IMR-90 (cell line): ENCODE data around the gene FER.

ENCODE experiments used
- BHLHE40 ChIP-seq: fragments of 150-350 bp; IDR thresholded peaks from 2 replicates; pipeline ENCODE4 v1.6.1; 2016; ENCODE audit warnings: mild to moderate bottlenecking, low read depth, low read length
- POLR2A ChIP-seq: IDR thresholded peaks from 2 replicates; pipeline ENCODE4 v1.6.1; 2012; ENCODE audit warnings: mild to moderate bottlenecking, low read depth, low read length
- RCOR1 ChIP-seq: IDR thresholded peaks from 2 replicates; pipeline ENCODE4 v1.6.1; 2012; ENCODE audit warnings: mild to moderate bottlenecking, low read length, improper control_type of control experiment; ENCODE audit not compliant: insufficient replicate concordance
- RFX5 ChIP-seq: IDR thresholded peaks from 2 replicates; pipeline ENCODE4 v1.8.0; 2012; ENCODE audit warnings: low read depth, mild to moderate bottlenecking, low read length, moderate library complexity
- SMC3 ChIP-seq: fragments of 150-350 bp; IDR thresholded peaks from 2 replicates; pipeline ENCODE4 v1.6.1; 2016; ENCODE audit warnings: low read depth, mild to moderate bottlenecking, antibody characterized with exemption, low read length, moderate library complexity
- TF ChIP-seq, protein P1 (sequence below): conservative IDR thresholded peaks from 2 replicates; pipeline ENCODE4 v1.5.1; 2012; ENCODE audit warnings: mild to moderate bottlenecking, low read depth, low read length, improper control_type of control experiment
- TF ChIP-seq, protein P2 (sequence below): fragments of 150-350 bp; IDR thresholded peaks from 2 replicates; pipeline ENCODE4 v1.6.1; 2017; ENCODE audit warnings: mild to moderate bottlenecking, antibody characterized with exemption, low read length, low read depth

- no peak for TF ChIP-seq RCOR1
- TF ChIP-seq, protein P1, sequence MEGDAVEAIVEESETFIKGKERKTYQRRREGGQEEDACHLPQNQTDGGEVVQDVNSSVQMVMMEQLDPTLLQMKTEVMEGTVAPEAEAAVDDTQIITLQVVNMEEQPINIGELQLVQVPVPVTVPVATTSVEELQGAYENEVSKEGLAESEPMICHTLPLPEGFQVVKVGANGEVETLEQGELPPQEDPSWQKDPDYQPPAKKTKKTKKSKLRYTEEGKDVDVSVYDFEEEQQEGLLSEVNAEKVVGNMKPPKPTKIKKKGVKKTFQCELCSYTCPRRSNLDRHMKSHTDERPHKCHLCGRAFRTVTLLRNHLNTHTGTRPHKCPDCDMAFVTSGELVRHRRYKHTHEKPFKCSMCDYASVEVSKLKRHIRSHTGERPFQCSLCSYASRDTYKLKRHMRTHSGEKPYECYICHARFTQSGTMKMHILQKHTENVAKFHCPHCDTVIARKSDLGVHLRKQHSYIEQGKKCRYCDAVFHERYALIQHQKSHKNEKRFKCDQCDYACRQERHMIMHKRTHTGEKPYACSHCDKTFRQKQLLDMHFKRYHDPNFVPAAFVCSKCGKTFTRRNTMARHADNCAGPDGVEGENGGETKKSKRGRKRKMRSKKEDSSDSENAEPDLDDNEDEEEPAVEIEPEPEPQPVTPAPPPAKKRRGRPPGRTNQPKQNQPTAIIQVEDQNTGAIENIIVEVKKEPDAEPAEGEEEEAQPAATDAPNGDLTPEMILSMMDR: no peak
- no peak for TF ChIP-seq POLR2A
- no peak for TF ChIP-seq BHLHE40
- no peak for TF ChIP-seq RFX5
- TF ChIP-seq SMC3: no peak
- TF ChIP-seq, protein P2, sequence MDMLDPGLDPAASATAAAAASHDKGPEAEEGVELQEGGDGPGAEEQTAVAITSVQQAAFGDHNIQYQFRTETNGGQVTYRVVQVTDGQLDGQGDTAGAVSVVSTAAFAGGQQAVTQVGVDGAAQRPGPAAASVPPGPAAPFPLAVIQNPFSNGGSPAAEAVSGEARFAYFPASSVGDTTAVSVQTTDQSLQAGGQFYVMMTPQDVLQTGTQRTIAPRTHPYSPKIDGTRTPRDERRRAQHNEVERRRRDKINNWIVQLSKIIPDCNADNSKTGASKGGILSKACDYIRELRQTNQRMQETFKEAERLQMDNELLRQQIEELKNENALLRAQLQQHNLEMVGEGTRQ: no peak
Observed at GRCh38 chr5:109100971-109101370, 353.3 kb downstream of the FER start.
